Thoracic aorta (tissue), 2 donors: ENCODE results near the gene DOCK10. TPM values are rescaled to one million over a fixed set of nuclear protein-coding genes. Genes with fewer than 3 reads are reported as not detected.

Experiments used
- ATAC-seq: fragments of 150-250 bp; one replicate; pipeline ENCODE4 v1.8.0; 2017; ENCODE audit warnings: low read depth; ENCODE audit not compliant: insufficient number of reproducible peaks, low FRiP score
- DNase-seq: peaks from one replicate; pipeline ENCODE4 v3.0.0-alpha.2; 2020; ENCODE audit warnings: low spot score
- H3K27ac ChIP-seq, 2 donors: fragments of 200-600 bp; sonication (generic); 1 replicate in 1 of 2; 2 replicates in 1 of 2; pipeline ENCODE4 v1.5.1; 2016; ENCODE audit warnings: mild to moderate bottlenecking in 2 of 2, moderate library complexity in 2 of 2
- H3K27me3 ChIP-seq: fragments of 200-600 bp; sonication (generic); replicated peaks from 2 replicates; pipeline ENCODE4 v1.6.0; 2016; ENCODE audit warnings: mild to moderate bottlenecking; ENCODE audit not compliant: insufficient read depth
- H3K36me3 ChIP-seq: fragments of 200-600 bp; sonication (generic); one replicate; pipeline ENCODE4 v1.5.1; 2016
- H3K4me1 ChIP-seq, 2 donors: fragments of 200-600 bp; sonication (generic); 1 replicate in 1 of 2; 2 replicates in 1 of 2; pipeline versions ENCODE4 v1.5.1 to v1.6.0; 2016; ENCODE audit warnings: low read depth in 2 of 2, mild to moderate bottlenecking in 1 of 2; ENCODE audit not compliant: control insufficient read depth in 1 of 2
- H3K4me3 ChIP-seq: fragments of 200-600 bp; sonication (generic); 2 replicates; pipeline ENCODE4 v1.5.1; 2016; ENCODE audit warnings: mild to moderate bottlenecking
- H3K9me3 ChIP-seq: fragments of 200-600 bp; sonication (generic); 2 replicates; pipeline ENCODE4 v1.5.1; 2016
- total RNA-seq, 2 donors: library from RNA; depleted of rRNA; stranded (reverse); fragments of >200 nt; gene quantifications; one replicate each; pipeline versions ENCODE4 v1.1.0 to v1.2.3, GENCODE V29; 2016
- TF ChIP-seq, protein P1 (sequence below): fragments of 200-600 bp; sonication (generic); IDR thresholded peaks from one replicate; pipeline ENCODE4 v1.5.1; 2019; ENCODE audit warnings: antibody characterized with exemption

The DOCK10 gene
- 10 to 100 TPM; 44.9 to 53.0 TPM for total RNA-seq

DNA sequence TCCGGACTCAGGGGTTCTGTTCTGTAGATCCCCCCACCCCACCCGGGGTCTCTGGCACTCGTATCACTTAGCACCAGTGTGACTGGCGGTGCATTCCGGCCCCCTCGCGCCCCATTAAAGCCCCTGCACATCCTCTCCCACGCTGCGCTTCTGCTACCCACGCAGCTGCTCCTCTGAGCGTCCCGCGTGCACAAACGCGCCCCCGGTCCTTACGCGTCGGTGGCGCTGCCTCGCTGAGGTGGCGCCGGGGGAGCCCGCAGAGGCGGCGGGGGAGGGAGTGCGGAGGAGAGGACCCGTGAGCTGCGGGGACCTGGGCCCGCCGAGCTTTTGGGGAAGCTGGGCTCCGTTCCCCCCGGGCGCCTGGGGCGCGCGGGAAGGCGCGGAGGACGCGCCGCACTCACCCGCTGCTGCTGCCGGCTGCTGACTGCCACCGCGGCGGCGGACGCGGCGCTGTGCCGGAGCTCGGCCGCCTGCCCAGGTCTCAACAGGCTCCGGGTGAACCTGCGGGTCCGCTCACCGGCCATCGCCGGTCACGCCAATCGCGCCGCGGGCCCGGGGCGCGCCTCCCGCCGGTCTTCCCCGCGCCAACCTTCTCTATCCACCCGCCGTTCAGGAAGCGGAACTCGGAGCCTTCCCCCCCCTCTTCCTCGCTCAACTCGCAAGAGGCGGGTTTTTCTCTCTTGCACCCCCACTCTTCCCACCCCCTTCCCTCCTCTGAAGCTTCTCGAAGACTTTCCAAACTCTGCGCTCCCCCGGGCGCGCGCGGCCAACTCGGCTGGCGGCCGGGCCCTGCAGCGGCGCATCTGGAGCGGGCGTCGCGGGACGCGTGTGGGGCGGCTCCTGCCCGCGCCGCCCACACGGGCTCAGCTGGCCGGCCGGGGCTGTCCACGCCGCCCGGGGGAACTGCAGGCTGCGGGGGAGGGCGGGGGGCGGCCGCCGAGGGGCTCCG, at the start of gene DOCK10:
TSS of gene DOCK10 (minus strand) at position 618 of the 949 bp plus-strand sequence. CDS start at position 524, 94 bp downstream.
- peaks cover 2 to 7% of the 10 kb centered on the region in 2 donors for H3K4me1 ChIP-seq
- H3K36me3 ChIP-seq: no peaks in the 10 kb centered on the region
- DNase-seq: no peak
- TF ChIP-seq, protein P1, sequence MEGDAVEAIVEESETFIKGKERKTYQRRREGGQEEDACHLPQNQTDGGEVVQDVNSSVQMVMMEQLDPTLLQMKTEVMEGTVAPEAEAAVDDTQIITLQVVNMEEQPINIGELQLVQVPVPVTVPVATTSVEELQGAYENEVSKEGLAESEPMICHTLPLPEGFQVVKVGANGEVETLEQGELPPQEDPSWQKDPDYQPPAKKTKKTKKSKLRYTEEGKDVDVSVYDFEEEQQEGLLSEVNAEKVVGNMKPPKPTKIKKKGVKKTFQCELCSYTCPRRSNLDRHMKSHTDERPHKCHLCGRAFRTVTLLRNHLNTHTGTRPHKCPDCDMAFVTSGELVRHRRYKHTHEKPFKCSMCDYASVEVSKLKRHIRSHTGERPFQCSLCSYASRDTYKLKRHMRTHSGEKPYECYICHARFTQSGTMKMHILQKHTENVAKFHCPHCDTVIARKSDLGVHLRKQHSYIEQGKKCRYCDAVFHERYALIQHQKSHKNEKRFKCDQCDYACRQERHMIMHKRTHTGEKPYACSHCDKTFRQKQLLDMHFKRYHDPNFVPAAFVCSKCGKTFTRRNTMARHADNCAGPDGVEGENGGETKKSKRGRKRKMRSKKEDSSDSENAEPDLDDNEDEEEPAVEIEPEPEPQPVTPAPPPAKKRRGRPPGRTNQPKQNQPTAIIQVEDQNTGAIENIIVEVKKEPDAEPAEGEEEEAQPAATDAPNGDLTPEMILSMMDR: no peak
- H3K4me3 ChIP-seq: peak within 1 kb of the TSS; percentile 77
- ATAC-seq: no peak
- H3K27ac ChIP-seq: no peak within 1 kb of the TSS
- no peaks in the 10 kb centered on the region for H3K27me3 ChIP-seq
- no peaks in the 10 kb centered on the region for H3K9me3 ChIP-seq

DNA sequence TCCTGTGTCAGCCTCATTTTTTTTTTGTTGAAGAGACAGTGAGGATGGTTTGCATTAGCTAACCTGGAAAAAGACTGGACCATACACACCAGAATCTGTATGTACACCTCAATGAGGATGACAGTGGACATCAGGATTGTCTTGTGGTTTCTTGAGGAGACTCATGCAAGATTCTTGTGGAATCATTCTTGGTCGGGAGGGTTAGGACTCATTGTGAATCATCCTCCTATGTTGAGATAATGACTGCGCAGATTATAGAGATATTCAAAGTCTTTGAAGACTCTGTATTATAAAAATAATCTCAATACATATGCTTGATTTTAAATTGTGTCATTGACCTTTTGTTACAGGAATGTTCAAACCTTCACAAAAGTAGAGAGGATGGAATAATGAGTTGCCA, 49.1 kb upstream of the DOCK10 start:
- H3K4me1 ChIP-seq: no peaks in the 10 kb centered on the region
- H3K27ac ChIP-seq: no peak overlapping the region
- H3K36me3 ChIP-seq: no peaks in the 10 kb centered on the region
- ATAC-seq (no peak), DNase-seq (no peak)
- H3K4me3 ChIP-seq: no peak overlapping the region
- H3K27me3 ChIP-seq: no peaks in the 10 kb centered on the region
- H3K9me3 ChIP-seq: no peaks in the 10 kb centered on the region
- TF ChIP-seq, protein P1: no peak

DNA sequence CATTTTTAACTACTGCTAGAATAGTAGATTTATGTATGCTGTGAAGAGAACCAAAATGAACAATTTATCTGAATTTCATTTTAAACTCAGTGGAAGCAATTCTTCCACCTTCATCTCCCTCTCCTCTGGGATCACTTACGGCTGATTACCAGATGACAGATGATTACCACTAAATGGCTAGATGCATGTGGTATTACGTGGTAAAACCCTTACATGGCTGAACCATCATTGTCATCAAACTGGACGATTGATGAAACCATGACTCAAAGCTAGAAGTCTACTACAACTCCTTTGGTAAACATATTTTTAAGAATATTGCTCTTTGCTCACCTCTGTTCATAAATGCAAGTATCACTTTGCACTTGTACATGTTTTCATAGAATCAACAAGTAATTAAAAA, 48.5 kb upstream of the DOCK10 start:
- Histone ChIP-seq H3K4me1 (no peaks in the 10 kb centered on the region), H3K27ac (no peak overlapping the region), H3K4me3 (no peak overlapping the region), H3K36me3 (no peaks in the 10 kb centered on the region), H3K9me3 (no peaks in the 10 kb centered on the region), H3K27me3 (no peaks in the 10 kb centered on the region)
- ATAC-seq: no peak
- TF ChIP-seq, protein P1: no peak
- no peak for DNase-seq

DNA sequence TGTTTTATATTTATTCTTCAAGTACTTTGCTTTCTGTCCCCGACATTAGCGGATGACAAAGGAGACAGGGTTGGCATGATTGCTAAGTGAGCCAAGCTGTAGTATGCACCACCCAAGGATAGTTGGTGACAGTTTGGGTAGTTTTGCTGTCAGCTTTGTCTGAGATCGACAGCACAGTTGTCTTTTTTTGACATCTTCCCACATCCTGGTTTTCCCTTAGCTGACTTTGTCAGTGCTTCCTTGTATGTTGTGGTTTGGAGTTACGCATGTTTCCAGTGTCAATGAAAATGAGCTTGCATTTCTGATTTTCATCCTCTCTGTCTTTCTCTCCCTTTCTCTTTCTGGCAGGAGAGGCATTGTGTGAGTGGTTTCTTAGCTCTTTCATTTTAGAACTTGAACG, 44.6 kb upstream of the DOCK10 start:
- TF ChIP-seq, protein P1: no peak
- H3K4me1 ChIP-seq: no peaks in the 10 kb centered on the region
- no peak for DNase-seq
- no peak overlapping the region for H3K4me3 ChIP-seq
- H3K36me3 ChIP-seq: no peaks in the 10 kb centered on the region
- no peak overlapping the region for H3K27ac ChIP-seq
- no peak for ATAC-seq
- no peaks in the 10 kb centered on the region for H3K9me3 ChIP-seq
- H3K27me3 ChIP-seq: no peaks in the 10 kb centered on the region

DNA sequence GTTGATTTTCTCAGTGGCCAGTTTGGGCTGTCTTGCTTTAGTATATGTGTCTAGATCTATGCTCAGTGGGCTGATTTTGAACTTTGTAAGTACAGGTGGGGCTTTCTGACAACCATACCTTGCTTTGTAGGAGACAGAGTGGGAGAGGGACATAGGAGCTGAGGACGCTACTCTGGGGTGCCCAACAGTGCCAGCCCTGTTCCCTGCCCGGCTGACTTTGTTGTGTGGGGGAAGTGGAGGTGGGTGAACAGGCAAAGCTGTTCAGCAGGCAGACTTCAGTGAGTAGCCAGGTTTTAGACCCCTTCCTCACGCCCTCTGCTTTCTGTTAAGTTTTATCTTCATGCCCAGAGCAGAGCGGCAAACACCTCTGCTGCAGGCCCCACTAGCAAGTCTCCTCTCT, 44.2 kb upstream of the DOCK10 start:
- no peaks in the 10 kb centered on the region for H3K4me1 ChIP-seq
- no peak overlapping the region for H3K27ac ChIP-seq
- no peak overlapping the region for H3K4me3 ChIP-seq
- no peaks in the 10 kb centered on the region for H3K27me3 ChIP-seq
- ATAC-seq: no peak
- TF ChIP-seq, protein P1: no peak
- no peaks in the 10 kb centered on the region for H3K9me3 ChIP-seq
- no peaks in the 10 kb centered on the region for H3K36me3 ChIP-seq
- no peak for DNase-seq
